ENCODE measurements around the gene GDF3. TPM values are rescaled to one million over a fixed set of nuclear protein-coding genes. Genes with fewer than 3 reads are reported as not detected.

GDF3 gene
- total and polyA plus RNA-seq, 12 donors = 0.20 to 0.36 (median 0.22) TPM; not detected in 7

GRCh38 chr12:7711133-7711532 is 15.6 kb upstream of the GDF3 start, which contains the start of gene DPPA3:
TSS of gene DPPA3 (plus strand) at chr12:7711433. CDS start at chr12:7711571, 138 bp downstream.
- TF ChIP-seq, protein P1, sequence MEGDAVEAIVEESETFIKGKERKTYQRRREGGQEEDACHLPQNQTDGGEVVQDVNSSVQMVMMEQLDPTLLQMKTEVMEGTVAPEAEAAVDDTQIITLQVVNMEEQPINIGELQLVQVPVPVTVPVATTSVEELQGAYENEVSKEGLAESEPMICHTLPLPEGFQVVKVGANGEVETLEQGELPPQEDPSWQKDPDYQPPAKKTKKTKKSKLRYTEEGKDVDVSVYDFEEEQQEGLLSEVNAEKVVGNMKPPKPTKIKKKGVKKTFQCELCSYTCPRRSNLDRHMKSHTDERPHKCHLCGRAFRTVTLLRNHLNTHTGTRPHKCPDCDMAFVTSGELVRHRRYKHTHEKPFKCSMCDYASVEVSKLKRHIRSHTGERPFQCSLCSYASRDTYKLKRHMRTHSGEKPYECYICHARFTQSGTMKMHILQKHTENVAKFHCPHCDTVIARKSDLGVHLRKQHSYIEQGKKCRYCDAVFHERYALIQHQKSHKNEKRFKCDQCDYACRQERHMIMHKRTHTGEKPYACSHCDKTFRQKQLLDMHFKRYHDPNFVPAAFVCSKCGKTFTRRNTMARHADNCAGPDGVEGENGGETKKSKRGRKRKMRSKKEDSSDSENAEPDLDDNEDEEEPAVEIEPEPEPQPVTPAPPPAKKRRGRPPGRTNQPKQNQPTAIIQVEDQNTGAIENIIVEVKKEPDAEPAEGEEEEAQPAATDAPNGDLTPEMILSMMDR (IDR thresholded peaks at IDR 0.05) = no peak
- Histone ChIP-seq H3K27me3 (peaks cover 0 to 17% (median 3%) of the 10 kb centered on the region in 7 donors), H3K4me1 (no peaks in the 10 kb centered on the region), H3K36me3 (no peaks in the 10 kb centered on the region), H3K9me3 (no peaks in the 10 kb centered on the region), H3K27ac (no peak within 1 kb of the TSS), H3K4me3 (no peak within 1 kb of the TSS)
- DNase-seq (no peak), ATAC-seq (no peak)
- 61 to 68% methylated on average over 7 of the region's 7 CpGs for WGBS, 2 donors
- intact Hi-C loops (cut with DNase I) = no loop called here

DNA sequence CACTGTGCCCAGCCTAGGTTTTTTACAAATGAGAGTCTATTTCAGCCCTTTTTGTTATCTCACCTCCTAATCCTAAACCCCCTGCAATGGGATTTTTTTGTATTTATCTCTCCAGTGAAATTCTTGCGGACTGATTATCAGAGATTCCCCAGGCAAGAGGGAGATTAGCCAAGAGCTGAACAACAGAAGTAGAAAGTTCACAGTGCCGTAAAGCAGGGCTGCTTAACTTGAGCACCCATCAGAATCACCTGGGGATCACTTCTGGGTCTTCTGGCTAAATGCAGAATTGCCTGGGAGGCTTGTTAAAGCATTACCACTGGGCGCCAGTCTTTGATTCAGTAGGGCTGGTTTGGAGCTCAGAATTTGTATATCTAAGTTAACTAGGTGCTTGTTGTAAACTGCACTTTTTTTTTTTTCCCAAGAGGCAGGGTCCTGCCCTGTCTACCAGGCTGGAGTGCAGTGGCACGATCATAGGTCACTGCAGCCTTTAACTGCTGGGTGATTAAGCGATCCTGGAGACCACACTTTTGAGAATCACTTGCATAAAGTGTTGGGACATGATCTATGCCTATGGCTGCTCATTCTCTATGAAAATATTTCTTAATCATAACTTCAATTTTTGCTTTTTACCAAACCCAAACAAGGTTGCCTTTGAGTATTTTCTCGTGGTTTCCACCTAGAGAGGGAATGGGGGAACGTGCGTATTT is 14.5 kb upstream of the GDF3 start:
- H3K27ac ChIP-seq = no peak overlapping the region
- no peak for ATAC-seq
- 53 to 61% methylated on average over 8 of the region's 8 CpGs for WGBS, 2 donors
- intact Hi-C loops (cut with DNase I) = no loop called here
- H3K4me3 ChIP-seq = no peak overlapping the region
- H3K36me3 ChIP-seq = no peaks in the 10 kb centered on the region
- H3K4me1 ChIP-seq = no peaks in the 10 kb centered on the region
- no peak for DNase-seq
- no peaks in the 10 kb centered on the region for H3K9me3 ChIP-seq
- TF ChIP-seq, protein P1 (IDR thresholded peaks at IDR 0.05) = no peak
- peaks cover 0 to 17% (median 3%) of the 10 kb centered on the region in 7 donors for H3K27me3 ChIP-seq

DNA sequence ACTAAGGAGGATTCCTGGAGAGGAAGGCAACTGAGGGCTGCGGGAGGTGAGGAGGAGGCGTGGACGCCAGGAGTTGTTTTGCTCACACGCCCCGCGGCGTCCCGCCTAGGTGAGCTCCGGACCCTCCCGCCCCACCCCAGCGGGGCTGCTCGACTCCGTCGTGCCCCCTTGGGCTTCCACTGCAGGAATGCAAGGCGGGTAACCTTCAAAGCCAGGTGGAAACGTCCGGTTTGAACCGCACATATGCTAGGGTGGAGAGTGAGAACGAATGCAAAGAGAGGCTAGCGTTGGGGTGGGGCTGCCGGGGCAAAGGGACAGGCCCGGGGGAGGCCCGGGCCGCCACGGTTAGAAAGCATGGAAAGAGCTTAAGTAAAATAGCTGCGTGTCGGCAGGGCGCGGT is 10.3 kb upstream of the GDF3 start:
- TF ChIP-seq, protein P1 (IDR thresholded peaks at IDR 0.05) = no peak
- H3K27ac ChIP-seq = no peak overlapping the region
- no peaks in the 10 kb centered on the region for H3K36me3 ChIP-seq
- no peak for ATAC-seq
- no peaks in the 10 kb centered on the region for H3K9me3 ChIP-seq
- intact Hi-C loops (cut with DNase I) = no loop called here
- no peaks in the 10 kb centered on the region for H3K4me1 ChIP-seq
- WGBS, 2 donors = 81 to 83% methylated on average over 29 of the region's 29 CpGs
- DNase-seq = no peak
- peaks cover 0 to 5% (median 0%) of the 10 kb centered on the region in 7 donors for H3K27me3 ChIP-seq
- H3K4me3 ChIP-seq = no peak overlapping the region

DNA sequence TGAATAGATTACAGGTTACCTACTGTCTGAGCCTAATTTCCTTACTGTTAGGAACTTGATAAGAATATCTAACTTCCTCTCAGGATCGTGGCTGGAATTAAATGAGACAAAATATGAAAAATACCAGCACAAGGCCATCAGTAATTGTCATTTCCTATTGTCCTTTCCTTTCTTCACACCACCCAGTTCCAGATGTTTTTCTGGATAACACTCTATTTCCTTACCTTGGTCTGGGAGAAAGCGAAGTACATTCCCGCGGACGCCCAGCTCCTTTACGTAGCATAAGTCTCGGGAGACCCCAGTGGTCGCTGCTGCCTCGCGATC is 376 bp downstream of the GDF3 start:
- peak overlapping the region in 3 of 10 donors; percentile 38 to 57 (median 38) for H3K27ac ChIP-seq

More for the DNA sequence above, 376 bp downstream of the GDF3 start:
- WGBS, 2 donors = 18 to 20% methylated on average over 10 of the region's 10 CpGs
- intact Hi-C loops (cut with DNase I) = no loop called here
- no peaks in the 10 kb centered on the region for H3K36me3 ChIP-seq
- no peaks in the 10 kb centered on the region for H3K9me3 ChIP-seq
- ATAC-seq (peak in 6 of 8 donors; percentile 44 to 89 (median 78)), DNase-seq (no peak)
- peak overlapping the region in 1 of 10 donors; percentile 27 for H3K4me3 ChIP-seq
- H3K27me3 ChIP-seq = peaks cover 0 to 11% (median 0%) of the 10 kb centered on the region in 7 donors
- TF ChIP-seq, protein P1 (IDR thresholded peaks at IDR 0.05) = no peak
- H3K4me1 ChIP-seq = peaks cover 0 to 19% (median 11%) of the 10 kb centered on the region in 9 donors

Data from heart right ventricle (tissue), 16 donors.